ENCODE measurements around the gene RBBP8NL.
A peak's percentile ranks its signal among the peaks of the same experiment; 100 is the strongest.

Gene RBBP8NL

DNA sequence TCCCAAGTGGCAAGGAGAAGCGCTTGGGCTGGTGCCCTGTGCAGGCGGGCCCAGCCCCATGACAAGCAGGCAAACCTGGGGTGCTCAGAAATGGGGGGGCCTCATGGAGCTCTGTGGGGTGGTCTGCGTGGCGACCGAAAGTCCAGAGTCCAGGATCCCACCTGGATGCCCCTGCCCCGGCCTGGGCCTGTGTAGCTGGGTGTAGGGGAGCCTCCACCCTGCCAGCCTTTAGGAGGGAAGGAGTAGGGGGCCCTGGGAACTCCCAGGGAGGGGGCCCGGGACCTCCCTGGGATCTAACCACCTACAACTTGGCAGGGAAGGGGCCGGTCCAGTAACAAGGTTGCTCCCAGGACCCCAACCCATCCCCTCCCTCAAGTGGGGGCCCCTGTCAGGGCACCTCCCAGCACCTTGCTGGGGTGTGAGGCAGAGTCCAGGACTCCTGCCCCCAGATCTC is 55.7 kb downstream of the RBBP8NL start:
- no peak for ATAC-seq

DNA sequence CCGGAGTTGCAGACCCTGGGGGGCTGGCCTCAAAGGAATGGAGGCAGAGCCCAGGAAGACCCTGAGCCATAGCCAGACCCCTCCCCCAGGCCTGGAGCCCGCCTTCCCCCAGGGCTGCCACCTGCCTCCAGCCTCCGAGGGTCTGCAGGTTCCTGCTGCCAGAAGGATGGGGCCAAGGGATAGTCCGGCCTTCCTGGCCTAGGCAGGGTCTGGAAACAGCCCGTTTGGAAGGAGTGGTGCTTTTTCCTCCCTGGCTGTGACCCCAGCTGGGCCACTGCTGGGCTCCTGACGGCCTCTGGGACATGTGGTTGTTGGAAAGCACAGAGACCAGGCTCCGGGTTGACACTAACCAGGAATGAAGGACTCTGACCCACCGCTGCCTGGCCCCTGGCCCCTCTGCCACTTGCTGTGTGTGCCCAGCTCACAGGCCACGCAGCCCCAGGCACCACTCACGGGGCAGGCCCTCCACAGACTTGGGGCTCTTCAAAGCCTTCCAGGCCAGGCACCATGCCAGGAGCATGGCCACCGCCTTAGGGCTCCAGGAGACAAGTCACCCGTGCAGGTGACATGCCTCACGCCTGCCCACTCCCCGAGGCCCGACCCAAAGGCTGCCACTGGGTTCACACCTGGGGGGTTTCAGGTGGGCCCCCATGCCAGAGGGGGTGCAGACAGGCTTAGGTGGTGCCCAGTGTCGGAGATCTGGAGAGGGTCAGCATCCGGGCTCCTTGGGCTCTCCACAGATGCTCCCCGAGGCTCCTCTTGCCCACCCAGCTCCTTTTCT is 56.3 kb downstream of the RBBP8NL start:
- ATAC-seq: no peak

DNA sequence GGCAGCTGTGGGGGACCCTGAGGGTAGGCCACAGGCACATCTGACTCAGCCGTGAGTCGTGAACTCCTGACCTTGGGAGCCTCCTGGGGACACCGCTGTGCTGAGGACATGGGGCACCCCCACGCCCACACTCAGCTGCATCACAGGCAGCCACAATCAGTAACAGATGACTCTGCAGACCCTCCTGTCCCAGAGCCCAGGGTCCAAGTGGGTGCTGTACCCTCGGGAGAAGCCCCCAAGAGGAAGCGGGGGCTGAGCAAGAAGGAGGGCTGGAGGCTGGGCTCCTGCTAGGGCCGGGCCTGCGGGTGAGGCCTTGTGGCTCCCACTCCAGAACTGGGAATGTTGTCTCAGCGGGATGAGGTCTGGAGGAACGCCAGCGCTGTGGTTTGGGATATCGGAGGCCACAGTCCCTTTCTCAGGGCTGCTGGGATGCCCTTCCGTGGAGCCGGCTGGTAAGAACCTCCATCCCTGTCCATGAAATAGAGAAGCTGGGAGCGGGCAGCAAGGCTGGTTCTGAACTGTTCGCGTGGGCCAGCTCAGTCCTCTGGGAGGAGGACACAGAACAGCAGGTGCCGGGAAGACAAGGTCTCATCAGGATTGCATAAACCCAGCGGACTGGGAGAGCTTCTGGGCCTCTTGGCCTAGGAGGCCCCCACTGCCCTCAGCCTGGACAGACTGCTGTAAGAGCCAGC is 57.1 kb downstream of the RBBP8NL start:
- ATAC-seq: peak; percentile 41 to 55

DNA sequence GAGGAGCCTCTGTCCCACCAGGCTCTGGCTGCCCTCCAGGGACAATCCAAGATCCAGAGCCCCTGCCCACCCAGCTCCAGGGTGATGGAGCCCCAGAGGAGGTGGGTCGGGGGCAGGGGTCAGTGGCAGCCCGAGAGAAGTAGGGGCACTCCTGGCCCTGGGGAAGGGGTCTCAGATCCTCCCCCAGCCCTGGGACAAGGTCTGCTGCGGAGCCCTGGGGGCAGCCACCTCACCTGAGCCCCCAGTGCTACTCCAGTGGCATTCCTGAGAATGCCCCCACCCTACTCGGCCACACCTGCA is 57.6 kb downstream of the RBBP8NL start:
- no peak for ATAC-seq

DNA sequence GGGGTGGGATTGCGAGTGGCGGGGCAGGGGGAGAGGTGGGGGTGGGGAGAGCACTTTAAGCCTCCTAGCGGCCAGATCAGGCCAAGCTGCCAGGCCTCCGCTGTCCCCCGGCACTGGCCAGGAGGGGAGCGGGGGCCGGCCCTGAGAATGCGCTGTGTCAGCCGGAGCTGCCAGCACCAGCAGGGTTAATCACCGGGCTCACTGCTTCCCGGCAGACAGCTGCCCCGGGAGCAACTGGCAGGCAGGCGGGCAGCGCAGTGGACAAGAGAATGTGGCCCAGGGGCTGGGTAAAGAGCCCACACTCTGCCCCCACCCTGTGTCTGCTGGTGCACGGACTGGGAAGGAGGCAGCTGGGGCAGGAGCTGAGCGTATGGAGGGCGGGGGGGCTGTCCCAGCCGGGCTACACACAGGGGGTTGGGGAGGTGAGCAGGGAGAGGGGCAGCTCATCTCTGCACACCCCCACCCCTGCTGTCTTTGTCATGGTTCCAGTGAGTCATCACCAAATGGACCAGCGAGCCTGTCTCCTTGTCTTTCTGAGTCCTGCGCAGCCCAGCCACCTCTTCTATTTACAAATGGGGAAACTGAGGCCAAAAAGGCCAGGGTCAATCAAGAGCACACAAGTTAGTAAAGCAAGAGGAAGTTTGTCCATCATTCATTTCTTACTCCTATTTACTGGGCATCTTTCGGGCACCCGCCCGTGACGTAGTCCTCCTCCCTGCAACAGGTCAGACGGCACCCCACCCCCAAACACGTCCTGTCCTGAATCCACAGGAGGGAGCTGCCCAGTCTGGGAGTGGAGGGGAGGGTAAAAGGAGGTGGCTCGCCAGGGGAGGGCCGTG is 58.1 kb downstream of the RBBP8NL start:
- no peak for ATAC-seq

DNA sequence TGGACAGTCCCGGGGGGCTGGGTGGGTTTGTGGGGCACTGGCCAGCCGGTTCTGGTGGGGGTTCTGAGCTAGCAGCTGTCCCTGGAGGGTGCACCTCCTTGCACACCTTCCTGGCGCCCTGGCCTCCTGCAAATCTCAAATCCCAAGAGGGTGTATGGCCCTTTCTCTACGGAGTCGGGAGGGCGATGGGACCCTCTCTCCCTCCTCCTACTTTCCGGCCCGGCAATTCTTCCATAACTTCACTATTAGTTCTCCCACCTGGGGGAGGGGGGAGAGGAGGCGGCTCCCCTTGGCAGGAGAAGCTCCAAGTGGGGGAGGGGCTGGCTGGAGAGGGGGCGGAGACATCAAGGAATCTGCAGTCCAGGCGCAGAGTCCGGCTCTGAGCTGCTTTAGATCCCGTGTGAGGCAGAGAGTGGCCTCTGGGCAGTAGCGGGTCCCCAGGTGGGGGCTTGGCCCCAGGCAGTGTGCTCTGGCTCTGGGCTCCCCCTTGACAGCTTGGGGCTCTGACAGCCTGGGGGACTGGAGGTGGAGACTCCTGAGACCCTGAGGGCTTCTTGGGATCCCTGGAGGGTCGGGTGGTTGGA is 58.9 kb downstream of the RBBP8NL start:
- ATAC-seq: no peak

DNA sequence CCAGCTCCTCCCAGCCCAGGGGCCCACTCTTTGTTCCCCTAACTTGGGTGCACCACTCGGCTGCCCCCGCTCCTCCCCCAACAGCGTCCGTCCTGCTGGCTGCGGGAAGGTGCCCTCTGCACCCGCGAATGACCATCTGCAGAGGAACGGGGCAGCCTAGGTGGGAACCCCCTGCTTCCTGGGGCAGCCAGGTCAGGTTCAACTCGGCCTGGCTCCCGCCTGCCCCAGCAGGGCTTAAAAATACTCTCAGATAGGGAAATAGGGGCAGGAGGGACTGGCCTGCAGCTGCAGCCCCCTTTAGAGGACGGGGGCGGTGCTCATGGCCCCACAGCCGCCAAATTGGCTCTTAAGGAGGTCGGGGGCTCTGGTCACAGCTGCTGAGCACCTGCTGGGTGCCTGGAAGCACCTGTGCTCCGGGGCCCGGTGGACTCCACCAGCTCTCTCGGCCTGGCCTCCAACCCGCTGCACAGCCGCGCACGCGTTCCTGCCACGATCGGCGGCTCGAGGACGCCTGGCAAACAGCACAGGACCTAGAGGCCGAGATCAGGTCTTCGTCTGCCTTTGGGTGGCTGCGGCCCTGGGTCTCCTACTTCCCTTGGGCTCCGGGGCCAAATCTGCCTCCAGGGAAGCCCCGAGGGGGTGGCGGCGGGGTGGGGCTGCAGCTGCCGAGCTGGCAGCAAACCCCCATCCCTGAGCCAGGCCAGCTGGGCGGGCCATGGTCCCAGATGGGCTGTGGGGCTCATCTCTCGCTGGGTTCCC is 59.5 kb downstream of the RBBP8NL start:
- no peak for ATAC-seq

DNA sequence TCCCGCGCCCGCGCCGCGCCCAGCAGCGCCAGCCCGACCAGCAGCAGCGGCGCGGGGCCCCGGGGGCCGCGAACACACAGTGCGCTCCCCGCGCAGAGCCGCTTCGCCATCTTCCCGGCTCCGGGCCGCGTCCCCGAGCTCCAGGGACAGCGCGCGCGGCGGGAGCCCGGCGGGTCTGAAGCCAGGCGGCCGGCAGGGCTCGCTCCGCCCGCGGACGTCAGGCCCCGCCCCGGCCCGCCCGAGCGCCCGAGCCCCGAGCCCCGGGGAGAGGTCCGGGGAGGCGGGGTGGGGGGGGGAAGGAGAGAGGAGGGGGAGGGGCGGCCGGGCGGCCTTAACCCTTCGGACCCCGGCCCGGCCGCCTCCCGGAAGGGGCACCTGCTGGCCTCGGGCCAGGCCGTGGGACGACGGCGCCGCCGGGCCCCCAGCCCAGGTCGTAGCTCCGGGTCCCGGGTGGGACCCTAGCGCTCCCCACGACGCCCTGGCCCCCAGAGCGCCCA is 60.2 kb downstream of the RBBP8NL start, which contains the start of gene LAMA5:
Gene LAMA5, minus strand, starts transcription at position 177 of the 497 bp plus-strand sequence. Its CDS starts 67 bp downstream, at position 110.
- peak; percentile 22 to 27 for ATAC-seq

DNA sequence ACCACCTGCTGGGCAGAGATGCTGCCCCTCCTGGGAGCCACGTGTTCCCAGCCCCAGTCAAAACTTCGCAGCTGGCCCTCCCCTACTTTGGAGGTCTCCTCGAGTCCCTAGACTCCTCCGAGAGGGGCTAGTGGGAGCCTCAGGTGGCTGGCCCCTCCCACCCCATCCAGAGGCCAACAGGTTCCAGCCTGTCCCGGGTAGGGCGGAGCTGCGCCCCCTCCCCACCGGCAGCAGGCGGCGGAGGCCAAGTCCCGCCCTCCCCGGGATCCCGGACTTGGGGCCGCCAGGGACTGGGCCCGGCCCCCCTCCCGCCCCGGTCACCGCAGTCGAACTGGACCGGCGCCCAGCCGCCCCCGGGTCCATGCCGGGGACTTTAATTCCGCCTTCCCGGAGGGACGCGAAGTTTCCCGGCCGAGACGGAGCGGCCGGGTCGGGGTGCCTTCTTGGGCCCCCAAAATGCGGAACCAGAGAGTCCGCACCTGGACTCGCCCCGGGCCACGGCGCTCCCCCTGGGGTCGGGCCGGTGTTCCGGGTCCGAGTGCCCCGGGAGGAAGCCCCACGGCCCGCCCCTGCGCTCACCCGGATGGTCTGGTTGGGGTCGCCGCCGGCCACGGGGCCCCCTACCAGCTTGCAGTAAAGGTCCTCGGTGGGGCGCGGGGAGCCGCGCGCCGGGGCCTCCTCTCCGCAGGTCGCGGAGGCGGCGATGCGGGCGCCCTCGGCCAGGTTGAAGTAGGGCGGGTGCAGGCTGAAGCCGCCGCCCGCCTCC is 60.8 kb downstream of the RBBP8NL start:
- peak in 1 of 2 donors; percentile 9 for ATAC-seq

DNA sequence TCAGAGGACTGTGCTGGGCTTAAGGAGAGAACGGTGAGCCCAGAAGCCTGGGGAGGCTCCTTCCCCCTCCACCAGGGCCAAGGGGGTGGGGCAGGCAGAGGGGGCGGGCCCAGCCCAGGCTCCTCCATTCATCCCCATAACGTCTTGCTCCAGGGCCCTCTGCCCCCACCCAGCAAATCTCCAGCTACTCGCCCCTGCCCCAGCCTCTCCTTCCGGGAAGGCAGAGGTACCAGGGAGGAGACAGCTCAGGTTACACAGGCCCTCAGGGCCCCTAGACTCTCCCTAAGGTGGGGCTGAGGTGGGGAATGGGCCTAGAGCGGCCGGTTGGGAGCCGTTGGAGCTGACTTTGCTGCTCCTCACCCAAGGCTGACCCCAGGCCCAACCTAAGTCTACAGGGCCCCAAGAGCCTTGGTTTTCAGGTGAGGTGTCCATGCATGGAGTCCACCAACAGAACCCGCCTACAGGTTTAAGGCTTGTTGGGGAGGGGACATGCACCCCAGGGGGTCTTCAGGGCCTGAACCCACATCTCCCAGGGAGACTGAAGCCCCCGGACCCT is 61.4 kb downstream of the RBBP8NL start:
- no peak for ATAC-seq

DNA sequence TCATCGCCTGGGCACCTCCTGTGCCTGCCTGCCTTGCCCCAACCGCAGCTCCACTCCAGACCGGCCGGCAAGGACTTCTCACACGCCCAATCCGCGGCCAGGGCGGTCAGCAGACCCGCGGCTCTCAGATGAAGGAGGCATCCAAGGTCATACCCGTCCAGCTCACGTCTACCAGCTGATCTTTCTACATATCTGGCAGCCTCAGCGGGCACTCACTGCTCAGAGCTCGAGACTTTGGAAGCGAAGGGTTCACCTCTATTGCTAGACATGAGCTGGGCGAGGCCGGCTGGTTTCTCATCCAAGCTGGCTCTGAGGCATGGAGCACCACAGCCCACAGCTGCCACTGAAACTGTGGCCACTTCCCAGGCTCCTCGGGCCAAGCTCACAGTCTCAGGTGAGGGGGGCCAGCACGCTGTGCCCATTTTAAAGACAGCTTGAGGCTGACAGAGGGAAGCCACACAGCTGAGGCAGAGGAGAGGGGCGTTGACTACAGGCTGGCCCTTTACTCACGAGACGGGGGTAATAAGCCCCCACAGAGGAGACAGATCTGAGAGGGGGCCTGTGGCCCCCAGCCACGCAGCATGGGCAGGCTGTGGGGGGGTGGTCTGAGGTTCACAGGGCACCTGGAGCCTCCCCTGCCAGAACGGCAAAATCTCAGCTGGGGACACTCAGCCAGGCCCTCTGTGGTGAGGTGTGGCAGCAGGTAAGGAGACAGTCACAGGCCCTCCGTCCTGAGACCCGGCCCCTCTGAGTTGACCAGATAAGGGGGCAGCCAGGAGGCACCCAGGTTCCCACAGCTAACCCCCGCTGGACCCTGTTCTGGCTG is 62.2 kb downstream of the RBBP8NL start:
- no peak for ATAC-seq

DNA sequence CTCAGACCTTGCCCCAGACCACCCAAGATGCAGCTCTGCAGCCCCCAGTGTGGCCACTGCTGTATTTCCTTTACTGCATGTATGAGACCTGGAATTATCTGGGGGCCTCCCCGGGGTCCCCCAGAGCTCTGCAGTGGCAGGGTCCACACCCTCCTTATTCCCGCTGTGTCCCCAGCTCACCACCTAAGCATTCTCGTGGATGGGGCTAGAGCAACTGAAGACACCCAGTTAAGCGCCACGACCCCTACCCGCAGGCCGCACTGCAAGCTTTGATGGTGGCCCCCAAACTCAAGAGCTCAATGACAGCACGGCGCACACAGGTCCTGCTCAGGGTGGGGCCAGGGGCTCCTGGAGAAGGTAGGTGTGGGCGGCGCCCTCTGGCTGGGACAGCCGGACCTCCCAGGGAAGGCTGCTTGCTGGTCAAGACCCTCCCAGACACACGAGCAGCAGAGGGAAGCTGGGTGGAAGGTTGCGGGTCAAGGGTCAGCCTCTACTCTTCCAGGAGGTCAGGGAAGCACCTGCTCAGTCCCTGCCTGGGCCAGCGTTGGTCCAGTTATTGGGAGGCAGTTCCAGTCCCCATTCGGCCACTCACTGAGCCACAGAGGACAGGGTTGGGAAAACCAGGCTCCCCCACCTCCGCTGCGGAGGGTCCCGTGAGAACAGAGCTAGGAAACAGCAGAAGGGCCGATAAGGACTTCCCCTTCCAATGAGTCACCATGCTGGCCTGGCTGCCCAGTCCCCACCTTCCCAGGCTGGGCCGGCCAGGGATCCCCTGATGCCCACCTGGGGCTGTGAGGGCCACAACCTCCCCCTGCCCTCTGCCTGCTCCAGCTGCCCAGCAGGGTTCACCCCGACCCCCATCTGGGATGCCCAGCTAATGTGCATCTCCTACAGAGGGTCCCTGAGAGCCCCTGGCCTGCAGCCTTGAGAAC is 63.2 kb downstream of the RBBP8NL start:
- no peak for ATAC-seq

DNA sequence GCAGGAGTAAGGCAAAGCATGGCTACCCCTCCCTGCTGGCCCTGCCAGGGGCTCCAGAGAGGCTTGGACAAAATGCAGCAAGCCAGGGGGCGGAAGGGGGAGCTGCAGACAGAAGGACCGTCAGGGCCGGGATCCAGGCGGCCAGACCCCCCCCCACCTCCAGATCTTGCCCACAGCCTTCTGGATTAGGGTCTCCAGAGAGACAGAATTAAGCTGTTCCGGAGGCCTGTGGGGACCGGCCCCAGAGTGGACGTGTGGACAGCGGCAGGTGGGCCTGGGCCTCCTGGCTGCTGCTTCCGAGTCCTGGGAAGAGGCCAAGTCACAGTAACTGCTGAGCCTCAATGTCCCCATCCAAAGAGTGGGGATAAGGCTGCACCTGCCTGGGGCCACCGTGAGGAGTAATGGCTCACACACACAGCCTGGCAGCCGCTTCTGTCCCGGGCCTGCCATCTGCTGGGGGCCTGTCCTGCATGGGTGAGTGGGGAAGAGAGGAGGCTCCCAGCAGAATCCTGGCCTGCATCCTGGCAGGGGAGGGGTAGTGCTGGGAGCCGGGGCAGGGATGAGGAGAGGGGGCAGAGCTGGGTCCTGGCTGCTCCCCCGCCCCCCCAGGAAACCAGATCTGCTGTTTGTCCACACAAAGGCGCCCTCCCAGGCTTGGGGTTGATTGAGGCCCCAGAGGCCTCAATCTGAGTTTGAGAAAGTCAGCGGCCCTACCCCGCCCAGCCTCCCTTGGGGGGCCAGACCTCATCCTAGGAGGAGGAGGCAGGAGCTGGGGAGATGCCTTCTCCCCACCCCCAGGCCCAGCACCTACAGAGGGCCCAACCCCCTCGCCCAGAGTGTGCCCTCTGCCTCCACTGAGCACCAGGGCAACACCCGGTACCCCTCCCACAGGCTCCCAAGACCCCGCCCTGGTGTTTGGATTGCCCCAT is 64.1 kb downstream of the RBBP8NL start:
- ATAC-seq: no peak

DNA sequence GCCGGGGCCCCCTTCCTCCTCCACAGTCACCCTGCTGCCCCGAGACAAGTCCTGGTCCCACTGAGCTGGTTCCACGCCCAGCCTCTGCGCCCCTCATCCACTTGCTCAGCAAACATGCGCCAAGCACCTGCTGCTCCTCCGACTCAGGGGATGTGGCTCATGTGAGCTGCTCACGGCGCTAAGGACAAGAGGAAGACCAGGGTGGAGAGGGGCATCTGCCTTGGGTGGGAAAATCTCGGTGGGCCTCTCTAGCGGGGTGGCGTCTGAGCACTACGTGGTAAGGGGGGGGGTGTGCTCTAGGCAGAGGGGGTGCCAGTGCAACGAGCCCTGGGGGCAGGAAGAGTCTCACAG is 64.8 kb downstream of the RBBP8NL start:
- no peak for ATAC-seq

DNA sequence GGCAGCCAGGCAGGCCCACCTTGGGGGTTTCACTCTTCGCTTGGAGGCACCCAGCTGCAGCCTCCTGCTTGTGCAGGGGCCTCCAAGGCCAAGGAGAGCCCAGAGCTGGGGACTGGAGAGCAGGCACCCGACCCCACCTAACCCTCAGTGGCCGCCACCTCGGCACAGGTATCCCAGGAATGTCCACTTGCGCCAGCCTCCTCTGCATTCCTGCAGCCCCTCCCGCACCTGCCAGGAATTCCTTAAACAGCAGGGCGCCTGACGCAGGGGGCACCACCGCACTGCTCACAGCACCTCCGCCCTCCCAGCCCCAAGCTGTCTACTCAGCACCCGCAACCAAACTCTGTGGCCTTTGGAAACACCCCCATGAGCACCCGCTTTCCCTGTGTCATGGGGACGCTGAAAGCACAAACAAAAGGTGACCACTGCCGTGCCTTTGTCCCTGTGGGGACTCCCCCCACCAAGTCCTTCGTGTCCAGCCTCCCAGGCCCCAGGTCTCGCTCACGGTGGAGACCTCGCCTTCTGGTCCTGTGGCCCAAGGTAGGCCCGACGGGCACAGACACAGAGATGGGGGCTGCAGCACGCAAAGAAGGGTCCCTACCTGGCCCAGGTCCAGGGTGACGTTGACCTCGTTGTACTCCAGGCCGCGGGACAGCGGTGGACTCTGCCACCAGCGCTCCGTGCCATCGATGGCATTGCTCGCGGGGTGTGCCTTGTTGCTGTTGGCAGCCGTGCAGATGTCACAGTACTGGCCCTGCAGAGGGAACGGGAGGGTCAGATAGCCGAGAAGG is 65.3 kb downstream of the RBBP8NL start:
- ATAC-seq: no peak

DNA sequence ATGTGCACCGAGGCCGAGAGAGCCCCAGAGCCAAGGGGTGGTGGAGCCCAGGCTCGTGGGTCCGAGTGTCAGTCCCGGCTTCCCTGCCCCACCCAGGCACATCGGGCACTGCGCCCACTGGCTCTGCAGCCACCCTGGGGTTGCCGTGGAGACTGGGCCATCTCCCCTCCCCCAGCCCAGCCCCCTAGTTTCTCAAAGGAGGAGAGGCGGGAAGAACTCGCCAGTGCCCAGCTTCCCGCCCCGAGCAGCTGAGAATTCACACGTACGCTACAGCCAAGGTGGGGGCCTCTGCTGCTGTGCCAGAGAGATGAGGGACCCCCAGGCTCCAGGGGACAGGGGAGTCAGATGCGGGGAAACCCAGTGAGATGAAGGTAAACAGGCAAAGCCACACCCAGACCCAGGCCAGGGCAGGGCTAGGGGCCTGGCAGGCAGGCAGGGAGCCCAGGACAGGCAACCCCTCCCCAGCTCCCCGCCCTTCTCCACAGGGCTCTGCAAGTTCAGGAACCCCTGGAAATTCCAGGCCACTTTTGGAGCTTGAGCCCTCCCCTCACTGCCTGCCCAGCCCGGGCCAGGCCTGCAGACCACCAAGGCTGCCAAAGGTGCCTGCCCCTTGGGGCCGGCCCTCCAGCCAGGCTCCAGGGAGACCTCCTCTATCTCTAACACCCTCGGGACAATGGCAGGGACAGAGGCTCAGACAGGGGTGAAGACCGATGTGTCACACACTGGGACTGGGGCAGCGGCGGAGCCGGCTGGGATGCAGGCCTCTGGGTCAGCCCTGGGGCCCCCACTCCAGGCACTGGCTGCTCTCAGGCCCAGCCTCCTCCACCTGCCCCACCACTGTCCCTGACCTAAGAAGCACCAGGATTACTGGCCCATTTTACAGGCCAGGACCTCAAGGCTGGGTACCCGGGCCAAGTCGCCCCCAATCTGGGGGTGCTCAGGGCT is 66.2 kb downstream of the RBBP8NL start:
- ATAC-seq: no peak
